ENCODE results near the gene BICD2. TPM values are rescaled to one million over a fixed set of nuclear protein-coding genes. Genes with fewer than 3 reads are reported as not detected.

The BICD2 gene
- total RNA-seq, 1 experiment from 2014 or later: 20.1 TPM

DNA sequence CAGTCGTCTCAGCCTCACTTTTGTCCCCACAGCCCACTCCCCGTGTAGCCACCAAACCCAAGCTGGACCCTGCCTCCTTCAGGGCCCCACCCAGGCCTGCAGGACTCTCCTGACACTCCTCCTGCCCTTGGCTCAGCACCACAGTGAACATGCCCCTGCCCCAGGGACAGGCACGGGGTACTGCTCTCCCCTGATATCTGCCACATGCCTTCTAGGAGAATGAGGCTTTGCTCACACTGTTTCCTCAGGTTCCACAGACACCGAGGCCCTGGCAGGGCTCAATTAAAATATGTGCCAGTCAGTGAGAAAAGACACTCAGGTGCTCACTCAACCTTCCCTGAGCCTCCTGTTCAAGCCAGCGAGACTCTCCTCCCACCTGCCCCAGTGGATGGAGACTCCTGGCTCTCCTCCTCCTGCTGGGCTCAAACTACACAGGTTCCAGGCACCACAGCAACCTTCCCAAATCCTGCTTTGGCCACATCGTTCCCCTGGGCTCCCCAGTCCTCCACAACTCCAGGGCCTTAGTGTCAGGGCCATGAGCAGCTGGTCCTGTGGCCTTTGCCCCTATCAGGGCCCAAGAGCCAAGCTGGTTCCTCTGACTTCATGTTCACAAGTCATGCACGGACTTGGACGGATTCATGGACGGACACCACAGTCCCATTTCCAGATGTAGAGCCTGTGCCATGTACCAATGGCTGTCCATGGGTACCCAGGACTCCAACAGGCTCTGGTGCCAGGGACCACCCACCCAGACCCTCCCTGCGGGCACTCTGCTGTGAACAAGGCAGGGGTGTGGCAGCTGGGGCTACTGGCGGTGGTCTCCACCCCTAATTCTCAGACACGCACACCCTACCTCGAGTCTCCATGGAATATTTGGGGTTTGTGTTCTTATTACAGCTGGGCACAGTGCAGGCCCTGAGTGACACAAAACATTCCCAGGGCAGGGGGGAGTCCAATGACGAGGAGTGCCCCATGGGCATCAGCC lies 36.6 kb downstream of the BICD2 start:
- no peak for DNase-seq (ENCODE audit: low read depth)

DNA sequence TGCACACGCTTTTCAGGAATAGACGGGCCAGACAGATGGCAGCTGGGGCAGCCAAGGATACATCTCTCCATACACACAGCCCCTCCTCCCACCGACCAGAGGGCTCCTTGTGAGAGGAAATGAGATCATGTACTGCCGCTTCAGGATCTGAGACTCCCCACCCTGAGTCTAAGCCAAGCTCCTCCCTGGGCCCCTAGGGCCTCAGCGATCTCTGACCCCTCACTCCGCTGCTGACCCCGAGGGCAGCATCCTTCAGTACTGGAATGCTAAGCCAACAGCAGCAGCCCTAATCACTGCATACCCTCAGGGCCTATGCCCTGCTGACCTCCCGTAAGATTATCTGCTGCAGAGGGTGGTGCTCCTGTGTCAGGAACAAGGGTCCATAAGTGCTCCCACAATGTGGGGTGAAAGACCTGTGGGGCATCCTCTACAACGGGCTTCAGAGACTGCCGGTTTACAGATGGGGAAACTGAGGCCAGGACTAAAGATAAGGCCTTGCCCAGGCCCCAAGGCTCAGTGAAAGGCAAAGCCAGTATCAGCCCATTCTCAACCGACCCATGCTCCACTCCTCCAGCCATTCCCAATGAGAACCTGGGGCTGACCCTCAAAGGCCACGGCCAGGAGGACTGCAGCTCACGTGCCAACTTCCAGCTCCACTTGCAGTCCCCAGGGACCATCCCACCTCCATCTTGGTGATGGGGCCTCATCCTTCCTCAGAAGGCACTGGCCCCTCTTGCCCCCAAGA lies 37.5 kb downstream of the BICD2 start:
- no peak for DNase-seq (ENCODE audit: low read depth)

DNA sequence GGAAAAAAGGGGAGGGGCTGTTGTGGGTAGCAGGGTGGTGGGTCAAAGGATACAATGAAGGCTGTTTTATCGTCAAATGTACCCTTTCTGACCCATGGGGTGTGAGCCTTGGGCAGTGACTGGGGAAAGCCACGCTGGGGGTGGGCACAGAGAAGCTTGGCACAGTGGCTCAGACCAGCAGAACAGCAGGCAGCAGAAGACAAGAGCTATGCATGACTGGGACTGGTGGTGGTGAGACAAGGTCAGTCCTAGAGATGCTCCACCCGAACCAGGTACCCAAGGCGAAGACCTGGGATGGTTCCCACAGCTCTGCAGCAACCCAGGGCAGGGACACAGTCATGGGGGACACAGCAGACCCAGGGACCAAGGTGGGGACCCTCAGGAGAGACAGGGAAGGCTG lies 38.3 kb downstream of the BICD2 start:
- DNase-seq (ENCODE audit: low read depth): no peak

DNA sequence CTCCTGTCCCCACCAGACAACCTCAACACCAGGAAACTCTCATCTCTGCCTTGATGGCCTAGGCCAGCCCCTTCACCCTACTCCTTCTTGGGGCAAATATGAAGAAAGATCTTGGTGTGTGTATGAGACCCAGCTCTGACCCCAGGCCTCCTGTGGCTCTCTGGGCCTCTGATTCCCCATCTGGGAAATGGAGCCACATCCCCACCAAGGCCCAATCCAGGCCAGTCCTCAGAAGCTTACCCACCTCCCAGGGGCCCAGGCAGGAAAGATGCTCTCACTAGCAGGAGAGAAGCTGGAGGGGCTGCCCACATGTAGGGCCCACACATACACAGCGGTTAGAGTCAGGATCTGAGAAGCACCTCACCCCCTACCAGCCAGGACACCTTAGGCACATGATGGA lies 38.9 kb downstream of the BICD2 start:
- no peak for DNase-seq (ENCODE audit: low read depth)

DNA sequence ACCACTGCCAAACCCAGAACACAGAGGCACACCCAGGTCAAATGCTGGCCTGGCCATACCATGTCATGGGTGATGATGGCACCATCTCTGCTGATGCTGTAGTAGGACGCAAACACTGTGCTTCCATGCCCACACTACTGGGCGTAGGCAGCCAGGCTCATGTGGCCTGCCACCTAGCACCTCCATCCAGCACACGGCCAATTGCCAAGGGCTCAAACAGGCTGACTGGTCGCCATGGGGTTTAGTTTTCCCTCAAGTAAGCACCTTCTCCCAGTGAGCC lies 39.4 kb downstream of the BICD2 start:
- DNase-seq (ENCODE audit: low read depth): no peak

DNA sequence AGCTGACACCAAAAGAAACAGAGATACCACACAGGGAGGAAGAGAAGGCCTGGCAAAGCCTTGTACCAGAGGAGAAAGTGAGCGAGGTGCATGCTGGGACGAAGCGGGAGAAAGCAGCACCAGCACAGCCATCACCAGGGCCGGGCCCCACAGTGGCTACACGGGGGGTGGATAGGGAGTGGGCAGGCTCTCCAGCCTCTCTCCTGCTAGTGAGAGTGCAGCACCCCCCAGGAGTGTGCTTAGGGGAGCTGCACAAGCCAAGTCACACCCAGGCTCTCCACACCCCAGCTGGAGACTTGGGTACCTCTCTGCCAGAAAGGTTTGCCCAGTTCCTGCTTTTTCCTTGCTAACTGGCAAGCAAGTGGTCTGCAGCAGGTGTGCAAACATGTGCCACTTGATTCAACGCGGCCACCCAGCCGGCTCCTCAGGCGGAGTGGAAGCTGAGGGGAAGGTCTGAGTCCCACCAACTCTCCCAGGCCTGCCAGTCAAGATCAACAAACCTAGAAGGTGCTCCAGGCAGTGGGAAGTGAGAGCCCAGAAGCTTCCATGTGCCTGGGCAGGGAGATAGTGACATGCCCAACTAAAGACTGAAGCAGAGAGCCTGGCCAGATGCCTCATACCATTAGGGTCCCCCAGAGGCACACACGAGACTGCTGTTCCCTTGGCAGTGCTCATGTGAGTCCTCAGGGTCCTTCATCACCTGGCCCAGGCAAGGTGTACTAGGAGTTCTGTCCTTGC lies 39.9 kb downstream of the BICD2 start:
- DNase-seq (ENCODE audit: low read depth): no peak

DNA sequence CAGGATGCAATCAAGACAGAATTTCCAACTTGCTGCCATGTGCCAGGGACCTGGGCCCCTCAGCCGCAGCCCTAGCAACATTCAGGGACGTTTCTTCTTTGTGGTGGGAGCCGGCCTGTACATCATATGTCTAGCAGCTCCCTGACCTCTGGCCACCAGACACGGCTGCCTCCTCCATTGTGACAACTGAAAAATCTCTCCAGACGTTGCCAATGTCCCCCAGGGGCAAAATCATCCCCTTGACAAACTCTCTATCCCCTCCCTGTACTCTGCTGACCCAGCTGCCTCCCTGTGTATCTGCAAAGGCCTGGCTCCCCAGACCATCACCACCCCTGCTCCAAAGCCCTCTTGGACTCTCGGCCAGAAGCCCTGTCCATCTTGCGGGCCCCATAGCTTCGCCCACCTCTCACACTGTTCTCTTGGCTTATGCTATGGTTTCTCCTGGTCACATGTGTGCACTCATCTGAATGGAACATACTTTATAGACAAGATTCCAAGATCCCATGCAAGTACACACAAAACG lies 40.8 kb downstream of the BICD2 start:
- DNase-seq (ENCODE audit: low read depth): no peak

DNA sequence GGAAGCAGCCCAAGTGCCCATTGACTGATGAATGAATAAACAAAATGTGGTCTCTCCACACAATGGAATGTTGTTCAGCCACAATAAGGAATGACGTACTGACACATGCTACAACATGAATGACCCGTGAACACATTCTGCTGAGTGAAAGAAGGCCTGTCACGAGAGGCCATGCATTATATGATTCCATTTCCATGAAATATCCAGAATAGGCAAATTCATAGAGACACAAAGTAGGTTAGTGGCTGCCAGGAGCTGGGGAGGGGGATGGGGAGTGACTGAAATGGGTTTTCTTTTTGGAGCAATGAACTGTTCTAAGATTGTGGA lies 41.4 kb downstream of the BICD2 start:
- DNase-seq (ENCODE audit: low read depth): peak; percentile 16

DNA sequence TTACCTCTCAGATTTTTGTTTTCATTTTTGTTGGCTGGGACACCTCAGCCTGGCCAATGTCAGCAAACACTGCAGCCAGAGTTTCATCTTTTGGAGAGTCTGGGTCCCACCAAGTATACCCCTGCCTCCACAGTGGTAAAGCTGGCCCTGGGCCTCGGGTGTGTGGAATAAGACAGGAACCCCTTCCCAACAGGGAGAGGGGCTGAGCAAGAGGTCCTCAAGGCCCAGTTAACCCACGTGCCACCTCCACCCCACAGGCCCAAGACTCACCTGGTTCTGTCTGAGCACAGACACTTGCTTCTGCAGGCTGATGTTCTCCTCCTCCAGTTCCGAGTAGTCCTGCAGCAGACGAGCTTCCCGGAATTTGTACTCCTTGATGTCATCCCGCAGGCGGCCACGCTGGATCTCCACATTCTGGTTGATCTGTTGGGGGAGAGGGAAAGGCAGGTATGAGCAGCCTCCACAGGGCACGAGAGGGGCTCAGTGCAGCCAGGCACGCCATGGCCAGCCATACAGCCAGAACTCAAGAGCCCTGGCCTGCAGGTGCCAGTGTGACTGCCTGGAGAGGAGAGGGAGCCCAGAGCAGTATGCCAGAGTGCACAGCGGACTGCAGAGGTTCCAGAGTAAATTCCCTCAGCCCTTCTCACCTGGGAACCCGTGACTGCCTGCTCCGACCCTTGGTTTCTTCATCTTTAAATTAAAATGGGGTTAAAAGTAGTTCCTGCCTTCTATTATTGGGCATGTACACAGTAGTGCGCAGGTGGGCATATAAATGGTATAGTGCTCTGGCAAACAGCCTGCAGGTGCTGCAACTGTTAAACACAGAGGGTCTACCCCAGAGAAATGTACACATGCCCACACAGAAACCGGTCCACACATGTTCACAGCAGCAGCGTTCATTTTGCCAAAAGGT lies 42.0 kb downstream of the BICD2 start:
- no peak for DNase-seq (ENCODE audit: low read depth)

DNA sequence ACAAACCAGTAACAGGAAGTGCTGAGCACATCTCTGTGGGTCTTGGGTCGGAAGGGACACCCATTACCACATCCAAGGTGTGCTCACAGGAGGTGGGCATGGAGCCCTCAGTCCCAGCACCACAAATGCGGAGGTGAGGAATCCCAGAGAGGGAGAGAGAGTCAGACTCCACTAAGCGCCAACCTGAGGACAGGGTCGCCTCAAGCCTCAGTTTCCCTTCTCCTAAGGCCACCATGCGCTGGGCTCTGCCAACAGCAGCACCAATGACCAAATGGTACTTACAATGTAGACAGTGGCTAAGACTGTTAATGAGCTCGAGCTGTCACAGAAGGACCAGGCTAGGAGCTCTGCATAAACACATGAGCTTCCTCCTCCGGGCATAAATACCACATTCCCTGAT lies 43.1 kb downstream of the BICD2 start:
- DNase-seq (ENCODE audit: low read depth): no peak

DNA sequence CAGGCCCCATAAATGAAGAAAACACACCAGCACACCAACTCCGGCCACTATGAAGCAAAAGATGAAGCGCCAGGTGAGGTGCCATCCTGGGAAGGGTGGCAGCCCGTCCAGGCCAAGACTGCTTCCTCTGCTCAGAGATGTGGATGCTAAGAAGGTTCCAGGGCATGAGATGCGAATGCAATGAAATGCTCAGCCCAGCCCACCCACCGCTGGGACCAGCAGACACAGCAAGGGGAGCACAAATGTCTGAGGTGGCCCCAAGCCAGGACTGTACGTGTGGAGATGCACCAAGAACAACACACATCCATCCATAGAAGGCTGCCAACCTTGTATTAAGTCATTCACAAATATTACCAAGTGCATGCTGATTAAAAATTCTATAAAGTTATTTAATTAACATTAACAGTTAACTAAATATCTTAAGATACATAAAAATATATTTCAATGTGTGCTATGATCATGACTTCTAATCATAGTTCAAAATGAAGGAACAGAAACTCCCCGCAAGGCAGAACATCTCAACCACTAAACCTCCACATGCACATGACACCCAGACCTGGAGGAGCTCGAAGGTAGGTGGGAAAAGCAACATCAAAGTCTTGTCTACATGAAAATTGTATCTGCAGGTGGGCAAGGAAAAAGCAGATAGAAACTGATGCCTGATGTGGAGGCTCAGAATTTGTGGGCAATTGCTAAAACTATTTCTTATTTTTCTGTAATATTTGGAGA lies 43.7 kb downstream of the BICD2 start:
- no peak for DNase-seq (ENCODE audit: low read depth)

DNA sequence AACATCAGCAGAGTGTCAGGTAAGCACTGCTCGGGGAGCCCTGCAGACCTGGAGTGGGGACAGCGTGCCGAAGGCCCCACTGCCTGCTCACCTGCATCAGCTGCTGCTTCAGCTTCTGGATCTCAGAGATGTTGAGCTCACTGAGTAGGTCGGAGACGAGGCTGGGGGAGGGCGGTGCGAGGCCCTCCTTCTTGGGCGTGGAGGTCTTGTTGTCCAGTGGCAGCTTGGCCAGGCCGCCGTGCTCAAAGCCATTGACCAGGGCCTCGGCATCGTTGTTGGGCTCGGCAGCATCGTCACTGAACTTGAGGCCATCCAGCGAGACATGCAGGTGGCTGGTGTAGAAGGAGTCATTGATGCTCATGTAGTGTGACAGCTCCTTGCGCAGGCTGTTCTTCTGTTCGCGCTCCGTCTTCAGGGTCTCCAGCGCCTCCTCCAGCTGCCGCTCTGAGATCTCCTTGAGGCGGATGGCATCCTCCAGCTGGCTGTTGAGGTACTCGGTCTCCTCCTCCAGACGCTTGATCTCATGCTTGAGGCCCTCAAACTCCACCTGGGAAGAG lies 44.3 kb downstream of the BICD2 start:
- no peak for DNase-seq (ENCODE audit: low read depth)

DNA sequence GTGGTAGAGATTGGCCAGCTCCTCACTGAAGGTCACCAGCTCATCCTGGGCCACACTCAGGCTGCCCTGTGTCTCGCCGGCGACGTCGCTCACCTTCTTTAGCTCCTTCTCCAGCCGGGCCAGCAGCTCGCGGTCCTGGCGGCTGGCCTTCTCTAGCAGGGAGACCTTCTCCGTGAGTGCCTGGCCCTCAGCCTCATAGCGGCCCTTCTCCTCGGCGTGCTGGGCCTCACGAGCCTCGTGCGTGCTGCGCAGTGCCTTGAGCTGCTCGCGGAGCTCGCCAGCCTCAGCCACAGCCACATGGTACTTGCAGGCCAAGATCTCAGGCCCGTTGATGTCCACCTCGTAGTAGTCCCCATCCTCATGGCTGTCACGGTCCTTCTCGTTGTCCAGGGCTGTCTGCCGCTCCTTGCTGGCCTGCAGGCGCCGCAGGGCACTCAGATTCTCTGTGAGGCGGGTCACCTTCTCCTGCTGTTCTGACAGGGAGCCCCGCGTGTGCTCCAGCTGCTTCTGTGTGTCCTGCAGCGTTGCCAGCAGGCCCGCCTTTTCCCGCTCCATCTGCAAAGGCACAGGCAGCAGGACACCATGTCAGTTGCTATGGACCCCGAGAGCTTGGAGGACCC lies 45.5 kb downstream of the BICD2 start:
- no peak for DNase-seq (ENCODE audit: low read depth)

DNA sequence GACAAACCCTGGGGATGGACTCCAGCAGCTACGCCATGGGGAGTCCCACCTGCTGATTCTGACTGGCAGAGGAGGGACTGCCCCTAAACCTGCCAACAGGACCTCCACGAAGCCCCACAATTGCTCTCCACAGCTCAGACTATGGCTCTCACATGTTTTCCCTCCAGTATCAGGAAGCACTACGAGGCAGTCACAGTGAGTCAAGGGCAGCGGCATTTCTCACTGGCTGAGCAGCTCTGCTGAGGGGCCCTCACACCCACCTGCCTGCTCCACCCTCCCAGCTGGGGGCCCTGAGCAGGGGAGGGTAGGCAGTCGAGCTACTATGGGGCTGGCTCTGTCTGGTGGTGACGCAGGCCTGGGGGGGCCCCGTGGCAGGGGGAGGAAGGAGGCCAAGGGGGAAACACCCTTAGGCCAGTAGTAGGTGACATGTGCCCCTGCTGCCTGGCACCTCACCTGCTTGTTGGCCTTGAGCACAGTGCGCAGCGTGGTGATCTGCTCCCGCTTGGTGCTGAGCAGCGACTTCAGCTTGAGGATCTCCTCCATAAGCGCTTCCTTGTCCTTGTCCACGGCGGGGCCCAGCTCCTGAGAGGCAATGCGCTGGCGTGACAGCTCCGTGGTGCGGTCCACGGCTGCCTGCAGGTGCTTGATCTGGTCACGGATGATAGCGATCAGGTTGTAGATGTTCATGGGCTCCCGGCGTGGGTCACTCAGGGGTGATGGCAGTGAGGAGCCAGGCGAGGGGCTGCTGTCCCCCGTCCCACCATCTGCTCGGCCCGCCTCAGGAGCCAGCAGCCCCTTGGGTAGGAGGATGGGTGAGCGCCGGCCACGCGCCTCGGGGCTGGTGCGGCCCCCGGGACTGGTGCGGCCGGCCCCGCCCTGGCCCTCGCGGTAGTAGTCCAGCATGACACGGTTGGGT lies 46.3 kb downstream of the BICD2 start:
- no peak for DNase-seq (ENCODE audit: low read depth)

DNA sequence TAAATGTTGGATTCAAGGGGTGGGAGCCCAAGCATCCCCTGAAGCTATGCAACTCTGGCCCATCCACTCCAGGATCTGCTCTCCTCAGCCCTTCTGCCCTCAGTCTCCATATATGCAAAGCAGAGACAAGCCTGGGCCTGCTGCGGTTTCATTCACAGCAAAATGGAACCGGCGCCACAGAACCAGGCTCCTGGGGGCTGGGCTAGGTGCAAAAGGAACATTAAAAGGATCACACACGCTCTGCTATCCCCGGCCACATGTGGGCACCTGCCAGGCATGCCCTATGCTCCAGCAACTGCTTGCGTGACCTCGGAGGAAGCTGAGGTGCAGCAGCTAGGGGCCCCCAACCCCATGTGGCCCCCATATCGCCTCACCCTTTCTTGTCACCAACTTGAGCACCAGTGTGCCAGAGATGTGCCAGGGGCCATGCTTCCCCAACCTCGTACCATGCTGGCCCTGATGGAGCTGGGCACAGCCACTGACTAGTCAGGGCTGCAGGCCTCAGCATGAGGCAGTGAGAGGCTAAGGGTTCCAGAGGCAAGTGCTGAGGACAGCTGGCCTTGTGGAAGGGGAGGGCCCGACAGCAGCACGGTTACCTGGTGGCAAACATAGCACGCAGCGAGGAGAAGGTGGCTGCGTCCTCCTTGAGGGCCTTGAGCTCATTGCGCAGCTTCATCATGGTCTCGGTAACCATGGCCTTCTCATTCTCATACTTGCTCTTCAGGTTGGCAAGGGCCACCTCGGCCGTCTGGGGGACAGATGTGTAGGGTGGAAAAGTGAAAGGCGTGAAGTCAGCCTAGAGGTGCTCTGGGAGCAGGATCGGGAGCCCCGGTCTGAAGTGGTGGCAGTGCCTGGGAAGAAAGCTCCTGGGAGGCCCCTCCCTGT lies 47.2 kb downstream of the BICD2 start:
- no peak for DNase-seq (ENCODE audit: low read depth)

DNA sequence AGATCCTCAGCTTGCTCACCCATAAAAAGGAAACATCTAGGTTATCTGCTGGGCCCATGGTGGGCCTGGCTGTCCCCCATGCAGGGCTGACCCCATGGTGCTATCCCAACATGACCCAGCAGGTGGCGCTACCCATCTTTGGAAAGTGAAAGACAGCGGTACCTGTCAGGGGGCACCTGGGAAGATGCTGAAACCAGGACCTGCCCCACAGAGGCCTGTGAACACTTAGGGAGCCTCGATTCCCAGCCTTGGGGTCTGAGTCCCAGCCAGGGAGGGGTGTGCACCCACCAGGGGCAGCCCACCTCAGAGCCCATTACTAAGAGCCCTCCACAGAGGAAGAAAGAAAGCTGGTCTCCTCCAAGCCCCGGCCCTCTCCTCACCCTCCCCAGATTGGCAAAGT lies 48.1 kb downstream of the BICD2 start:
- DNase-seq (ENCODE audit: low read depth): peak; percentile 14

DNA sequence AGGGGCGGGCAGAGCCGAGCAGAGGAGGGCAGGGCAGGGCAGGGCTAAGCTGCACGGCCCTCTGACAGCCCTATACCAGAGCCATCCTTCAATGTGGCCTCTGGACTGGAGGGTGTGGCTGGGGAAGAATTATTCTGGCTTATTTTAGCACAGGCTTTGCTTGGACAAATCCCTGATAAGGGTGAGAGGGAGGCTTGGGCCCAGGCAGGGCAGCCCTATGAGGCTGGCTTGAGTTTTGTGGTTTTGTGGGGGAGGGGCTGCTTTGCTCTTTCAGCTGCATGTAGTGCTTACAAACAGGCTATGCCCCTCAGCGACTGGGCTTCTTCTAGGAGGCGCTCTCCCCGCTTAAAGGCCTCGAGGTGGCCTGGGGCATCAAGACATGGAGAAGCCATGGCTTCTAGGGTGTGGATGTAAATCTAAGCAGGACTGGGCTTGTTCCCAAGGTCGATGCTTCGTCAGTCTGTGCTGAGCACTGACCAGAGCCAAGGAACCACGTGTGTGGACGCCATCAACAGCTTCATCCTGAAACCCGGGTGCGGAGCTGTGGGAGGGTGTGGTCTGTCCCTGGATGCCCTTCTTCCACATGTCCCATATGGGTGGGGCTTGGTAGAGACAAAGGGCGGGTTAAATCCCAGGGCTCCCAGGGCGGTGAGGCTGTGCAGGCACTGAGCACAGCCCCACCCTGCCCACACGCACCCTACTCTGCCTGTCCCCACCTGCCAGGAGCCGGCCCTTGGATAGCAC lies 49.0 kb downstream of the BICD2 start:
- no peak for DNase-seq (ENCODE audit: low read depth)
